Measurements from ENCODE around the gene UPP2. TPM values are rescaled to one million over a fixed set of nuclear protein-coding genes. Genes with fewer than 3 reads are reported as not detected.

UPP2 gene
- total RNA-seq, 1 donor from 2014 or later: not detected

DNA sequence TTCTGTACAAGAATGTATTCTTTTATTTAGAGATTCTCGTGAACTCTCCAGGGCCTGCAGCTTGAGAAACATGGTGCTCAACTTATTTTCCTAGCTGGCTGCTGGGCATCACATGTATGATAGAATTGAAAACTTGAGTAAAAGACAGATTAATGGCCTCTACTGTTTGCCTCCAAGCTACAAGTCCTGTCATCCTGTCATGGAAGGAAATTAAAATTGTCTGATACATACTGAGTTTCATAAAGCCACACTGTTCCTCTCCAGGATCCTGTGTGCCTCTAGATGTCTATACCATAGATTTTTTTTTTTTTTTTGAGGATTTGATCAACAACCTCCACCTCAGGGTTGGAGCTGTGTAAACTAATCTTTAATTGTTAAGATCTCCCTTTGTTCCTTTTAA is 38.5 kb downstream of the UPP2 start:
- DNase-seq (ENCODE audit: low spot score): no peak

DNA sequence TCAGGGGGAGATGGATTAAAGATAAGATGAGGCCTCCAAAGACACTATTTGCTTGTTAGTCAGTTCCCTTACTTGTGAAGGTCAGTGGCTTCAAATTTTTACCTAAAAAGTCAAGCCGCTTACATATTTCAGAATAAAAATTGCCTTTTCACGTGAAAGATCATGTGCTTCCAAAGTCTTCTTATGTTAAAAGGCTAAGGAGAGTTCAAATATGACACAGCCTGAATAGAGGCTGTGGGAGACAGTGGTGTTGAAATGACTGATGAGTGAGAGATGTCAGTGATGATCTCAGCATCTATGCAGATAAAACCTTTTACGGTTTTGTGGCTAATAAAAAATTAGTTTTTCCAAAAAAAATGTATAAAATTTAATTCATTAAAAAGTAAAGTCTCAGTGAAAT is 40.5 kb downstream of the UPP2 start:
- no peak for DNase-seq (ENCODE audit: low spot score)

DNA sequence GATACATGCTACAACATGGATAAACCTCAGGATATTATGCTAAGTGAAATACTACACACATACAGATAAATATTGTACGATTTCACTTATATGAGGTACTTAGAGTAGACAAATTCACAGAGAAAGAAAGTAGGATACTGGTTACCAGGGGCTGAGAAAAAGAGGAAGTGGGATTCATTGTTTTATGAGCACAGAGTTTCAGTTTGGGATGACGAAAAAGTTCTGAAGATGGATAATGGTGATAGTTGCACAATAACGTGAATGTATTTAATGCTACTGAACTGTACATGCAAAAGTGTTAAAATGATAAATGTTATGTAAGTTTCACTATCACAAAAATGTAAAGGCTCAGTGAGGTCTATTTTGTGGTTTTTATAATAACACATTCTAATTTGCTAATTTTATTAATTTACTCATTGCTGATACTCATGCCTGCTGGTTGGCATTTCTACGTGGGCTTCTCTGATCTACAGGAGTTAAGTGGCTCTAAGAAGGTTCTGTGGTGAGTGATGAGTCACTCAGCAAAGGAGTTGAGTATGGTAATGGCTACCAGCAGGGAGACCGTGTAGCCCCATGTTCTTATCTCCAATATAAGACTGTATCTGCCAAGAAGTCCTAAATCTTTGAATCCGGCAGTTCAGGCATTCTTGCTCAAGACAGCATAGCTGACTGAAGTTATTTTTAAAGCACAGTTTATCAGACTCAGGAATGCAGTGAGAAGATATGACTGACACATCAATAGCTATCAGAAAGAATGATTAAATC is 41.1 kb downstream of the UPP2 start:
- no peak for DNase-seq (ENCODE audit: low spot score)

DNA sequence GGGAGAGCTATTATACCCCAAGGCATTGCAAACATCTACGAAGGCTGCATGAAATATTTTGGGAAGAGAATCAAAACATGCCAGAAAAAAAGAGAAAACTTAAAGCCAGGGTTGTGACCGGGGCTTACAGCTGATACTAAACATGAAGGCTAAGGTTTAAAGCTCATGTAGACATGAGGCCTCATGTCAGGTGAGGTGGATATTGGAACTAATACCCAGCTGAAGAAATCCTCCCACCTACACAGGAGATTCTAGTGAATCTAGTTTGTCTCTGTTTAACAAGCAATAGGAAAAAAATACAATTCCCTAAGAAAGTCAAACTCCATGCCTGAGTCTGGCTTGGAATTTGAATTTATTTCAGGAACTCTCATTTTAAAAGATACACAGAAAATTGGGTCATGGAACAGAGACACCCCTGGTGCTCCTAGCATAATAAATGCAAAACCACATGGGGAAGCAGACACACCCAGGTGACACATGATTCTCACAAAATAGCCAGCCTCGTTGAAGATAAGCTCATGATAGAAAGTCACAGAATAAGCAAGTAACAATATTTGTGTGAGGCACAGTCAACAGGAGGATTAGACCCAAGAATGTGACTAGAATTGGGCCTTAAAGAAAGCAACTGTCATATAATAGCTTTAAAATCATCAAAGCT is 42.2 kb downstream of the UPP2 start:
- no peak for DNase-seq (ENCODE audit: low spot score)

- no peak for DNase-seq (ENCODE audit: low spot score)
Observed at GRCh38 chr2:158144914-158145625, 43.4 kb downstream of the UPP2 start.

GRCh38 chr2:158153270-158154015 is 51.8 kb downstream of the UPP2 start:
- DNase-seq (ENCODE audit: low spot score): no peak

DNA sequence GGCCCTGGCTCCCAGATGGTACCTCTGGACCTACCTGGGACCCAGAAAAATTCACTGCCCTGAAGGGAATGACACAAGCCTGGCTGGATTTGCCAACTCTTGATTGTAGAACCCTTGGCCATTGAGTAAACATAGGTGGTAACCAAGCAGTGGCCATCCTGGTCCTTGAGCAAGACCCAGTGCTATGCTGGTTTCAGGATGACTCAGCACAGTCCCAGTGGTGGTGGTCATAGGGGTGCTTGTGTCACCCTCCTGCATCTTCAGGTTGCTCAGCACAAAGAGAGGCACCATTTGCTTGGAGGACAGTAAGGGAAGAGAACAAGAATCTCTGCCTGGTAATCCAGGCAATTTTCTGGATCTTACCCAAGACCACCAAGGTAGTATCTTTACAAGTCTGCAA is 52.9 kb downstream of the UPP2 start:
- DNase-seq (ENCODE audit: low spot score): no peak

DNA sequence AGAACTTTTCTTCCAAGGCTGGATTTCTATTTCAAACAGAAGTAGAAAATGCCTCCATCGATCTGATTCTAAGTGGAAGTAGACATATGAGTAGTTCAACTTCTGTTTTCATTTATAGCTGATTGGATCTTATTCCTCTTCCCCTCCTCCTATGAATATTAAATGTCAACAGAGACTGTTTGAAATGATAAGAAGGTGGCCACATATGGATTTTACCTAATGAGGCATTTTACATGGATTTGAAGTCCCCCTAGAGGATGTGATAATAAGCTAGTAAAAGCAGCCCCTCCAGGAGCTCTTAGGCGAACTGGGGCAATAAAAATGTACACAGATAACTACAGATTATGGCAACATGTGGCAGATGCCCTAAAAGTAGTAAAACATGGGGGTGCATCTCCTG is 71.0 kb downstream of the UPP2 start:
- no peak for DNase-seq (ENCODE audit: low spot score)

GRCh38 chr2:158174495-158174894 is 72.8 kb downstream of the UPP2 start:
- no peak for DNase-seq (ENCODE audit: low spot score)

DNA sequence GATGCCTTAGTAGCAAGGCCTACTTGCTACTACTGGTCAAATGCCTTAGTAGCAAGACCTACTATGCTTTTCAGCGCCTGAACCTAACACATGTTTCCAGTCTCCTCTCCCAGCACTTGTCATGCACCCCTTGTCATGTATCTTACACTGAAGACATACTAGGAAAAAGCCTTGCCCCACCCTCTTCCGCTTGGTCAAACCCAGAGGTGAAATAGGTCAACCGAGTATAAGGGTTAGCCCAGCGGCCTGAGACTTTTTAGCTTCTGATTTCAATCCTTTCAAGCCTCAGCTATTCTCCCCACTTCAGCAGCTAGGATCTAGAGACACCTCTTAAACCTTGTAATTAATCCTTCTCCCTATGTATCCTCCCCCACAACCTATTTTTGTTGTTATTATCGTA is 73.3 kb downstream of the UPP2 start:
- no peak for DNase-seq (ENCODE audit: low spot score)

DNA sequence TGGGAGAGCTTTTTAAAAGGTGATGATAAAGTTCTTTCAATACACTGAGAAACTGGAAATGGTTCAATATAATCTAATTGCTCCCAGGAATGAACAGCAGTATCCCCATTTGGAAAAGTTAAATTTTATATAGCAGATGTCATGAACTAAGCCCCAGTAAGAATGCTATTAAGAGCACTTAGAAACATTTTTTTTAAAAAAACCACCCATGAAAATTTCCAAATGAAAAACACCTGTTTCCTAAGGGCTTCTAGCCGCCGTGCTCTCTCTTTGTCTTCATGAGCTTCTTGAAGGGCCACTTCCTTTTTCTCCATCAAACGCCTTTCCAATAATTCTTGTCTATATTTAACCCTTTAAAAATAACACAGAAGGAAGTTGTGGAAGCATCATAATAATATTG is 77.0 kb downstream of the UPP2 start:
- no peak for DNase-seq (ENCODE audit: low spot score)

DNA sequence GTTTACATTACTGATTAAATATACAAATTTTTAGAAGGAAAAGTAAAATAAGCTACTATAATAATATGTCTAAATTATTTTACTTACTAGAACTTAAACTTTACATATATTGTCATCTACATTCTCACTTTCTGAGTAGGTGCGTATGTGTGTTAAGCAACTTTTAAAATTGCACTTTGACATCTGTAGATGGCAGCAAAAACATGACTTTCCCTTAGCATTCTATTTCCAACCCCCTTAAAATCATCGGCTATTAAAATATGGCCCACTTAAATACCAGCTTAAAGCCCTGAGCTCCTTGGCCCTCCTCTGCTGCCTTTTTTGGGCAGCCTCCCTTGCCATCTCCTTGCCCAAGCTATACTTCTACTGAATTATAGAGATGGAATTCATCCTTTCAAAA is 78.0 kb downstream of the UPP2 start:
- no peak for DNase-seq (ENCODE audit: low spot score)

- DNase-seq (ENCODE audit: low spot score): no peak
Observed at GRCh38 chr2:158181171-158181570, 79.5 kb downstream of the UPP2 start.

- no peak for DNase-seq (ENCODE audit: low spot score)
Observed at GRCh38 chr2:158182676-158183295, 81.1 kb downstream of the UPP2 start.

GRCh38 chr2:158184001-158184400 is 82.3 kb downstream of the UPP2 start:
- DNase-seq (ENCODE audit: low spot score): no peak

GRCh38 chr2:158184556-158185343 is 83.1 kb downstream of the UPP2 start:
- no peak for DNase-seq (ENCODE audit: low spot score)

Other genes starting within 250 kb of the UPP2 start
- 31.7 TPM for gene ACVR1, start 225.5 kb upstream of the UPP2 start, total RNA-seq

Data from ureter (tissue), 1 donor.